ENCODE results near the gene NAP1L1.

- TF ChIP-seq, protein P1, sequence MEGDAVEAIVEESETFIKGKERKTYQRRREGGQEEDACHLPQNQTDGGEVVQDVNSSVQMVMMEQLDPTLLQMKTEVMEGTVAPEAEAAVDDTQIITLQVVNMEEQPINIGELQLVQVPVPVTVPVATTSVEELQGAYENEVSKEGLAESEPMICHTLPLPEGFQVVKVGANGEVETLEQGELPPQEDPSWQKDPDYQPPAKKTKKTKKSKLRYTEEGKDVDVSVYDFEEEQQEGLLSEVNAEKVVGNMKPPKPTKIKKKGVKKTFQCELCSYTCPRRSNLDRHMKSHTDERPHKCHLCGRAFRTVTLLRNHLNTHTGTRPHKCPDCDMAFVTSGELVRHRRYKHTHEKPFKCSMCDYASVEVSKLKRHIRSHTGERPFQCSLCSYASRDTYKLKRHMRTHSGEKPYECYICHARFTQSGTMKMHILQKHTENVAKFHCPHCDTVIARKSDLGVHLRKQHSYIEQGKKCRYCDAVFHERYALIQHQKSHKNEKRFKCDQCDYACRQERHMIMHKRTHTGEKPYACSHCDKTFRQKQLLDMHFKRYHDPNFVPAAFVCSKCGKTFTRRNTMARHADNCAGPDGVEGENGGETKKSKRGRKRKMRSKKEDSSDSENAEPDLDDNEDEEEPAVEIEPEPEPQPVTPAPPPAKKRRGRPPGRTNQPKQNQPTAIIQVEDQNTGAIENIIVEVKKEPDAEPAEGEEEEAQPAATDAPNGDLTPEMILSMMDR (IDR thresholded peaks at IDR 0.05), result no peak
- TF ChIP-seq POLR2A (IDR thresholded peaks at IDR 0.05), result no peak
These were observed 43.1 kb downstream of the NAP1L1 start for GRCh38 chr12:76041406-76041805.

Data from thyroid gland (tissue), 4 donors.